Measurements from ENCODE around the gene CAMK1. TPM values are rescaled to one million over a fixed set of nuclear protein-coding genes. Genes with fewer than 3 reads are reported as not detected.

Gene CAMK1
- polyA plus RNA-seq, 1 donor (not counting 4 experiments of a cell fraction or from before 2014, with no cell fraction given), result 2.3 TPM

GRCh38 chr3:9780910-9781309 is 11.2 kb upstream of the CAMK1 start:
- H4K20me1 ChIP-seq (ENCODE audit: control insufficient read depth, extremely low read depth, insufficient read depth, low read length), result no peaks in the 10 kb centered on the region
- no peak overlapping the region for H3K4me2 ChIP-seq (ENCODE audit: control insufficient read depth, extremely low read depth, insufficient read depth, low read depth, low read length)
- no peaks in the 10 kb centered on the region for H3K79me2 ChIP-seq (ENCODE audit: control insufficient read depth, insufficient read depth, low read length)
- H3K4me1 ChIP-seq (ENCODE audit: control insufficient read depth, extremely low read depth, insufficient read depth, low read length), result peaks cover 3% of the 10 kb centered on the region
- H3K4me3 ChIP-seq (ENCODE audit: control insufficient read depth in 2 of 3, extremely low read depth in 1 of 3, insufficient read depth in 2 of 3, low read depth in 1 of 3, low read length in 3 of 3), result no peak overlapping the region
- H3K9ac ChIP-seq (ENCODE audit: control insufficient read depth, extremely low read depth, insufficient read depth, low read length), result no peak overlapping the region
- H3K36me3 ChIP-seq (ENCODE audit: control insufficient read depth in 2 of 2, extremely low read depth in 1 of 2, insufficient read depth in 2 of 2, low read length in 2 of 2), result peaks cover 13 to 16% of the 10 kb centered on the region in 2 experiments
- no peak overlapping the region for H3K27ac ChIP-seq (ENCODE audit: control insufficient read depth, insufficient read depth, low read length)
- H3K9me1 ChIP-seq (ENCODE audit: control insufficient read depth, extremely low read depth, insufficient read depth, low read length), result no peaks in the 10 kb centered on the region
- no peak for TF ChIP-seq CTCF (optimal IDR thresholded peaks at IDR 0.05 in 1 of 3, IDR thresholded peaks at IDR 0.05 in 1 of 3, conservative IDR thresholded peaks at IDR 0.05 in 1 of 3; ENCODE audit: extremely low read depth in 1 of 3, insufficient read depth in 2 of 3, low read length in 3 of 3)
- TF ChIP-seq EZH2 (IDR thresholded peaks at IDR 0.05; ENCODE audit: low read length), result no peak
- dilution Hi-C loops (cut with MboI; ENCODE audit: extremely low pct_ligation_motif_present, low sequenced_read_pairs), result no loop called here
- H3K27me3 ChIP-seq (ENCODE audit: control insufficient read depth, extremely low read depth, insufficient read depth, low read length), result no peaks in the 10 kb centered on the region
- DNase-seq (ENCODE audit: low read depth, low spot score), result no peak
- H2AFZ ChIP-seq (ENCODE audit: control insufficient read depth, low read length), result no peak overlapping the region
- no peak for FAIRE-seq
- H3K9me3 ChIP-seq (ENCODE audit: control insufficient read depth, low read depth, low read length), result no peaks in the 10 kb centered on the region

- Histone ChIP-seq H3K27me3 (ENCODE audit: control insufficient read depth, extremely low read depth, insufficient read depth, low read length) (no peaks in the 10 kb centered on the region), H3K9me1 (ENCODE audit: control insufficient read depth, extremely low read depth, insufficient read depth, low read length) (no peaks in the 10 kb centered on the region), H3K4me1 (ENCODE audit: control insufficient read depth, extremely low read depth, insufficient read depth, low read length) (peaks cover 3% of the 10 kb centered on the region), H3K36me3 (ENCODE audit: control insufficient read depth in 2 of 2, extremely low read depth in 1 of 2, insufficient read depth in 2 of 2, low read length in 2 of 2) (peaks cover 13 to 14% of the 10 kb centered on the region in 2 experiments), H3K9ac (ENCODE audit: control insufficient read depth, extremely low read depth, insufficient read depth, low read length) (no peak overlapping the region), H3K79me2 (ENCODE audit: control insufficient read depth, insufficient read depth, low read length) (no peaks in the 10 kb centered on the region), H2AFZ (ENCODE audit: control insufficient read depth, low read length) (no peak overlapping the region), H3K4me2 (ENCODE audit: control insufficient read depth, extremely low read depth, insufficient read depth, low read depth, low read length) (no peak overlapping the region), H3K9me3 (ENCODE audit: control insufficient read depth, low read depth, low read length) (no peaks in the 10 kb centered on the region), H4K20me1 (ENCODE audit: control insufficient read depth, extremely low read depth, insufficient read depth, low read length) (no peaks in the 10 kb centered on the region), H3K27ac (ENCODE audit: control insufficient read depth, insufficient read depth, low read length) (no peak overlapping the region), H3K4me3 (ENCODE audit: control insufficient read depth in 2 of 3, extremely low read depth in 1 of 3, insufficient read depth in 2 of 3, low read depth in 1 of 3, low read length in 3 of 3) (no peak overlapping the region)
- TF ChIP-seq EZH2 (IDR thresholded peaks at IDR 0.05; ENCODE audit: low read length), result no peak
- no peak for TF ChIP-seq CTCF (optimal IDR thresholded peaks at IDR 0.05 in 1 of 3, IDR thresholded peaks at IDR 0.05 in 1 of 3, conservative IDR thresholded peaks at IDR 0.05 in 1 of 3; ENCODE audit: extremely low read depth in 1 of 3, insufficient read depth in 2 of 3, low read length in 3 of 3)
- dilution Hi-C loops (cut with MboI; ENCODE audit: extremely low pct_ligation_motif_present, low sequenced_read_pairs), result no loop called here
- FAIRE-seq (no peak), DNase-seq (ENCODE audit: low read depth, low spot score) (no peak)
Observed at GRCh38 chr3:9780458-9780812, 10.7 kb upstream of the CAMK1 start.
